Subcutaneous abdominal adipose tissue (tissue), 5 donors: ENCODE measurements around the gene RALB.
A peak's percentile ranks its signal among the peaks of the same experiment; 100 is the strongest.

Experiments
- H3K27ac ChIP-seq: one replicate; pipeline ENCODE4 v1.7.0; 2013; ENCODE audit warnings: low read depth, mild to moderate bottlenecking, inconsistent platforms, low read length, moderate library complexity
- H3K27me3 ChIP-seq, 5 donors: one replicate each; pipeline ENCODE4 v1.7.0; 2013; ENCODE audit warnings: low read length in 5 of 5, inconsistent platforms in 1 of 5; ENCODE audit not compliant: control insufficient read depth in 5 of 5, insufficient read depth in 4 of 5
- H3K36me3 ChIP-seq, 5 donors: one replicate each; pipeline ENCODE4 v1.7.0; 2013; ENCODE audit warnings: low read length in 5 of 5; ENCODE audit not compliant: control insufficient read depth in 5 of 5, insufficient read depth in 5 of 5
- H3K4me1 ChIP-seq, 5 donors: one replicate each; pipeline ENCODE4 v1.7.0; 2013; ENCODE audit warnings: low read length in 5 of 5, mild to moderate bottlenecking in 3 of 5, moderate library complexity in 1 of 5; ENCODE audit not compliant: control insufficient read depth in 5 of 5, insufficient read depth in 5 of 5
- H3K4me3 ChIP-seq, 5 donors: one replicate each; pipeline ENCODE4 v1.7.0; 2013; ENCODE audit warnings: low read length in 5 of 5, low read depth in 1 of 5
- H3K9ac ChIP-seq, 5 donors: one replicate each; pipeline ENCODE4 v1.7.0; 2013; ENCODE audit warnings: low read length in 5 of 5, mild to moderate bottlenecking in 4 of 5, moderate library complexity in 3 of 5
- H3K9me3 ChIP-seq, 5 donors: one replicate each; pipeline ENCODE4 v1.7.0; 2013; ENCODE audit warnings: low read length in 5 of 5; ENCODE audit not compliant: control insufficient read depth in 5 of 5
- donor health status: healthy.
- donor health status: healthy.
- donor health status: healthy.
- donor health status: healthy.
- donor health status: healthy.

Gene RALB

GRCh38 chr2:120261387-120262006, 8.8 kb downstream of the RALB start:
- H3K4me3 ChIP-seq: no peak overlapping the region
- H3K9ac ChIP-seq: peak overlapping the region in 1 of 5 donors; percentile 64
- H3K27me3 ChIP-seq: no peaks in the 10 kb centered on the region
- peaks cover 0 to 6% (median 0%) of the 10 kb centered on the region in 5 donors for H3K9me3 ChIP-seq
- H3K27ac ChIP-seq: no peak overlapping the region
- no peaks in the 10 kb centered on the region for H3K36me3 ChIP-seq
- H3K4me1 ChIP-seq: peaks cover 3 to 59% (median 36%) of the 10 kb centered on the region in 5 donors

- no peaks in the 10 kb centered on the region for H3K27me3 ChIP-seq
- H3K4me1 ChIP-seq: peaks cover 3 to 59% (median 32%) of the 10 kb centered on the region in 5 donors
- peaks cover 0 to 6% (median 0%) of the 10 kb centered on the region in 5 donors for H3K9me3 ChIP-seq
- H3K27ac ChIP-seq: no peak overlapping the region
- H3K4me3 ChIP-seq: no peak overlapping the region
- H3K36me3 ChIP-seq: no peaks in the 10 kb centered on the region
- no peak overlapping the region for H3K9ac ChIP-seq
These were observed 9.5 kb downstream of the RALB start for GRCh38 chr2:120262150-120262549.

GRCh38 chr2:120262761-120263428, 10.2 kb downstream of the RALB start:
- Histone ChIP-seq H3K27ac (no peak overlapping the region), H3K4me3 (no peak overlapping the region), H3K9me3 (peaks cover 0 to 6% (median 0%) of the 10 kb centered on the region in 5 donors), H3K36me3 (peaks cover 0 to under 1% (median 0%) of the 10 kb centered on the region in 5 donors), H3K27me3 (no peaks in the 10 kb centered on the region), H3K9ac (no peak overlapping the region), H3K4me1 (peaks cover 2 to 51% (median 25%) of the 10 kb centered on the region in 5 donors)

GRCh38 chr2:120265006-120265405, 12.4 kb downstream of the RALB start:
- no peaks in the 10 kb centered on the region for H3K27me3 ChIP-seq
- peaks cover 0 to 6% (median 0%) of the 10 kb centered on the region in 5 donors for H3K9me3 ChIP-seq
- H3K4me3 ChIP-seq: peak overlapping the region in 1 of 5 donors; percentile 11
- H3K36me3 ChIP-seq: peaks cover 0 to 5% (median 0%) of the 10 kb centered on the region in 5 donors
- H3K4me1 ChIP-seq: peaks cover 0 to 51% (median 19%) of the 10 kb centered on the region in 5 donors
- H3K27ac ChIP-seq: no peak overlapping the region
- H3K9ac ChIP-seq: peak overlapping the region in 1 of 5 donors; percentile 23

- H3K9ac ChIP-seq: no peak overlapping the region
- no peak overlapping the region for H3K27ac ChIP-seq
- no peak overlapping the region for H3K4me3 ChIP-seq
- no peaks in the 10 kb centered on the region for H3K27me3 ChIP-seq
- H3K9me3 ChIP-seq: no peaks in the 10 kb centered on the region
- H3K36me3 ChIP-seq: peaks cover 0 to 5% (median 0%) of the 10 kb centered on the region in 5 donors
- H3K4me1 ChIP-seq: peaks cover 0 to 34% (median 11%) of the 10 kb centered on the region in 5 donors
These were observed 14.7 kb downstream of the RALB start for GRCh38 chr2:120267348-120267747.

GRCh38 chr2:120269076-120269744, 16.6 kb downstream of the RALB start:
- Histone ChIP-seq H3K9ac (no peak overlapping the region), H3K4me1 (peaks cover 0 to 29% (median 11%) of the 10 kb centered on the region in 5 donors), H3K27ac (no peak overlapping the region), H3K9me3 (no peaks in the 10 kb centered on the region), H3K4me3 (no peak overlapping the region), H3K36me3 (peaks cover 0 to 5% (median 0%) of the 10 kb centered on the region in 5 donors), H3K27me3 (no peaks in the 10 kb centered on the region)

GRCh38 chr2:120269816-120270215, 17.2 kb downstream of the RALB start:
- H3K4me1 ChIP-seq: peaks cover 0 to 28% (median 10%) of the 10 kb centered on the region in 5 donors
- H3K9ac ChIP-seq: no peak overlapping the region
- peaks cover 0 to 5% (median 0%) of the 10 kb centered on the region in 5 donors for H3K36me3 ChIP-seq
- H3K27ac ChIP-seq: no peak overlapping the region
- H3K4me3 ChIP-seq: no peak overlapping the region
- H3K9me3 ChIP-seq: no peaks in the 10 kb centered on the region
- no peaks in the 10 kb centered on the region for H3K27me3 ChIP-seq

GRCh38 chr2:120271711-120272379, 19.2 kb downstream of the RALB start:
- H3K27ac ChIP-seq: no peak overlapping the region
- H3K36me3 ChIP-seq: peaks cover 0 to 5% (median 0%) of the 10 kb centered on the region in 5 donors
- H3K9me3 ChIP-seq: no peaks in the 10 kb centered on the region
- no peak overlapping the region for H3K9ac ChIP-seq
- H3K4me1 ChIP-seq: peaks cover 0 to 25% (median 7%) of the 10 kb centered on the region in 5 donors
- H3K27me3 ChIP-seq: no peaks in the 10 kb centered on the region
- no peak overlapping the region for H3K4me3 ChIP-seq

GRCh38 chr2:120272763-120273481, 20.3 kb downstream of the RALB start:
- Histone ChIP-seq H3K27ac (no peak overlapping the region), H3K9ac (no peak overlapping the region), H3K36me3 (peaks cover 0 to 5% (median 0%) of the 10 kb centered on the region in 5 donors), H3K4me1 (peaks cover 0 to 30% (median 7%) of the 10 kb centered on the region in 5 donors), H3K4me3 (no peak overlapping the region), H3K27me3 (no peaks in the 10 kb centered on the region), H3K9me3 (no peaks in the 10 kb centered on the region)
